Loucy (cell line): ENCODE measurements around the gene RBM41.
"Not testable (repeated sequence)": the region's sequence is repeated elsewhere in the genome, so short reads cannot be mapped to it uniquely, and the experiment has no call there.

Experiments used
- H2AFZ ChIP-seq: fragments of 200-600 bp; sonication (generic); 2 replicates; pipeline ENCODE4 v1.6.0; 2016; ENCODE audit warnings: antibody characterized with exemption, mild to moderate bottlenecking, low read length, moderate library complexity
- H3F3A ChIP-seq: fragments of 200-600 bp; 2 replicates; pipeline ENCODE4 v1.6.0; 2016; ENCODE audit warnings: antibody characterized with exemption, low read depth, mild to moderate bottlenecking
- H3K27me3 ChIP-seq: fragments of 200-600 bp; sonication (generic); 2 replicates; pipeline ENCODE4 v1.6.1; 2014; ENCODE audit warnings: low read length, mild to moderate bottlenecking; ENCODE audit not compliant: insufficient read depth, poor library complexity, severe bottlenecking
- H3K36me3 ChIP-seq: fragments of 200-600 bp; sonication (generic); 2 replicates; pipeline ENCODE4 v1.6.1; 2016; ENCODE audit warnings: low read length; ENCODE audit not compliant: insufficient read depth
- H3K4me1 ChIP-seq: fragments of 200-600 bp; sonication (generic); 2 replicates; pipeline ENCODE4 v1.5.1; 2014; ENCODE audit warnings: low read length, mild to moderate bottlenecking; ENCODE audit not compliant: insufficient read depth, poor library complexity, severe bottlenecking
- H3K4me2 ChIP-seq: fragments of 200-600 bp; sonication (generic); 2 replicates; pipeline ENCODE4 v1.6.0; 2014; ENCODE audit warnings: antibody characterized with exemption, low read length, low read depth, mild to moderate bottlenecking; ENCODE audit not compliant: poor library complexity, severe bottlenecking
- H3K4me3 ChIP-seq: fragments of 200-600 bp; sonication (generic); 2 replicates; pipeline ENCODE4 v1.5.1; 2014; ENCODE audit warnings: low read length, mild to moderate bottlenecking, mixed read lengths; ENCODE audit not compliant: poor library complexity, severe bottlenecking
- H3K79me2 ChIP-seq: fragments of 200-600 bp; sonication (generic); 2 replicates; pipeline ENCODE4 v1.6.1; 2014; ENCODE audit warnings: low read length; ENCODE audit not compliant: insufficient read depth
- H3K9ac ChIP-seq: fragments of 200-600 bp; sonication (generic); 2 replicates; pipeline ENCODE4 v1.6.0; 2014; ENCODE audit warnings: mild to moderate bottlenecking, low read depth, low read length, moderate library complexity; ENCODE audit not compliant: poor library complexity, severe bottlenecking
- H3K9me2 ChIP-seq: fragments of 200-600 bp; sonication (generic); replicated peaks from 2 replicates; pipeline ENCODE4 v1.6.1; 2016; ENCODE audit warnings: low read depth, low read length, mixed read lengths
- H3K9me3 ChIP-seq: fragments of 200-600 bp; sonication (generic); 2 replicates; pipeline ENCODE4 v1.6.1; 2014; ENCODE audit warnings: mild to moderate bottlenecking, antibody characterized with exemption, low read length, low read depth; ENCODE audit not compliant: insufficient read depth
- H4K20me1 ChIP-seq: fragments of 200-600 bp; sonication (generic); 2 replicates; pipeline ENCODE4 v1.6.0; 2014; ENCODE audit warnings: antibody characterized with exemption, low read length, mild to moderate bottlenecking; ENCODE audit not compliant: insufficient read depth, poor library complexity, severe bottlenecking
- CTCF ChIP-seq: fragments of 200-600 bp; sonication (generic); conservative IDR thresholded peaks from 2 replicates; pipeline ENCODE4 v1.5.1; 2014; ENCODE audit warnings: mild to moderate bottlenecking, antibody characterized with exemption, low read length
- EZH2phosphoT487 ChIP-seq: fragments of 200-600 bp; IDR thresholded peaks from 2 replicates; pipeline ENCODE4 v1.6.1; 2018; ENCODE audit warnings: antibody characterized with exemption, mild to moderate bottlenecking, moderate library complexity, borderline replicate concordance

RBM41 gene

GRCh38 chrX:107155621-107156430, 37.2 kb upstream of the RBM41 start:
- not testable (repeated sequence) for H3K79me2 ChIP-seq, H4K20me1 ChIP-seq, H3K9me3 ChIP-seq, H3K27me3 ChIP-seq, H3K9ac ChIP-seq, H3K36me3 ChIP-seq, H3F3A ChIP-seq, H3K9me2 ChIP-seq, H3K4me1 ChIP-seq
- Histone ChIP-seq H2AFZ (peak overlapping the region; percentile 52; the same call in 1 of the 2 replicates), H3K4me2 (peak overlapping the region; percentile 20), H3K4me3 (peak overlapping the region; percentile 44)

GRCh38 chrX:107154787-107155620, 36.4 kb upstream of the RBM41 start:
- no peaks in the 10 kb centered on the region for H3K9me2 ChIP-seq
- H3K4me2 ChIP-seq: peak overlapping the region; percentile 20
- TF ChIP-seq CTCF: no peak
- no peak for TF ChIP-seq EZH2phosphoT487
- no peaks in the 10 kb centered on the region for H4K20me1 ChIP-seq
- no peaks in the 10 kb centered on the region for H3K27me3 ChIP-seq
- peak overlapping the region; percentile 44 for H3K4me3 ChIP-seq
- H2AFZ ChIP-seq: peak overlapping the region; percentile 52; the same call in 1 of the 2 replicates
- H3F3A ChIP-seq: no peaks in the 10 kb centered on the region
- H3K36me3 ChIP-seq: no peaks in the 10 kb centered on the region
- no peaks in the 10 kb centered on the region for H3K9me3 ChIP-seq
- no peaks in the 10 kb centered on the region for H3K4me1 ChIP-seq
- no peak overlapping the region for H3K9ac ChIP-seq
- no peaks in the 10 kb centered on the region for H3K79me2 ChIP-seq

- Histone ChIP-seq H3K4me1 (no peaks in the 10 kb centered on the region), H3F3A (no peaks in the 10 kb centered on the region), H4K20me1 (no peaks in the 10 kb centered on the region), H3K9me3 (no peaks in the 10 kb centered on the region), H3K27me3 (no peaks in the 10 kb centered on the region), H3K4me3 (no peak overlapping the region), H3K4me2 (no peak overlapping the region), H3K79me2 (no peaks in the 10 kb centered on the region), H2AFZ (no peak overlapping the region), H3K9ac (no peak overlapping the region), H3K36me3 (no peaks in the 10 kb centered on the region), H3K9me2 (no peaks in the 10 kb centered on the region)
- TF ChIP-seq CTCF (no peak), EZH2phosphoT487 (no peak)
Measured at GRCh38 chrX:107153005-107153404, 34.4 kb upstream of the RBM41 start.
